ENCODE data around the gene APBA2.

Gene APBA2

GRCh38 chr15:28933710-28934445 lies 48.1 kb downstream of the APBA2 start:
- no peak for DNase-seq (ENCODE audit: low read depth in 2 of 3, low spot score in 2 of 3)

GRCh38 chr15:28934645-28935044 lies 48.9 kb downstream of the APBA2 start:
- no peak for DNase-seq (ENCODE audit: low read depth in 2 of 3, low spot score in 2 of 3)

GRCh38 chr15:28935316-28935715 lies 49.5 kb downstream of the APBA2 start:
- no peak for DNase-seq (ENCODE audit: low read depth in 2 of 3, low spot score in 2 of 3)

GRCh38 chr15:28936081-28936480 lies 50.3 kb downstream of the APBA2 start:
- DNase-seq (ENCODE audit: low read depth in 2 of 3, low spot score in 2 of 3), result no peak

GRCh38 chr15:28936481-28936881 lies 50.7 kb downstream of the APBA2 start:
- DNase-seq (ENCODE audit: low read depth in 2 of 3, low spot score in 2 of 3), result no peak

GRCh38 chr15:28937271-28937670 lies 51.5 kb downstream of the APBA2 start:
- no peak for DNase-seq (ENCODE audit: low read depth in 2 of 3, low spot score in 2 of 3)

GRCh38 chr15:28942046-28942445 lies 56.3 kb downstream of the APBA2 start:
- no peak for DNase-seq (ENCODE audit: low read depth in 2 of 3, low spot score in 2 of 3)

GRCh38 chr15:28942571-28942970 lies 56.8 kb downstream of the APBA2 start:
- DNase-seq (ENCODE audit: low read depth in 2 of 3, low spot score in 2 of 3), result no peak

GRCh38 chr15:28943146-28943545 lies 57.4 kb downstream of the APBA2 start:
- no peak for DNase-seq (ENCODE audit: low read depth in 2 of 3, low spot score in 2 of 3)

GRCh38 chr15:28943611-28944230 lies 57.9 kb downstream of the APBA2 start:
- no peak for DNase-seq (ENCODE audit: low read depth in 2 of 3, low spot score in 2 of 3)

GRCh38 chr15:28944286-28944685 lies 58.5 kb downstream of the APBA2 start:
- no peak for DNase-seq (ENCODE audit: low read depth in 2 of 3, low spot score in 2 of 3)

- DNase-seq (ENCODE audit: low read depth in 2 of 3, low spot score in 2 of 3), result no peak
These were observed 59.0 kb downstream of the APBA2 start for GRCh38 chr15:28944696-28945300.

- DNase-seq (ENCODE audit: low read depth in 2 of 3, low spot score in 2 of 3), result no peak
These were observed 60.0 kb downstream of the APBA2 start for GRCh38 chr15:28945626-28946230.

GRCh38 chr15:28946803-28947202 lies 61.0 kb downstream of the APBA2 start:
- DNase-seq (ENCODE audit: low read depth in 2 of 3, low spot score in 2 of 3), result no peak

- DNase-seq (ENCODE audit: low read depth in 2 of 3, low spot score in 2 of 3), result no peak
These were observed 61.5 kb downstream of the APBA2 start for GRCh38 chr15:28947221-28947674.

- no peak for DNase-seq (ENCODE audit: low read depth in 2 of 3, low spot score in 2 of 3)
These were observed 62.3 kb downstream of the APBA2 start for GRCh38 chr15:28948036-28948435.

GRCh38 chr15:28950916-28951315 lies 65.1 kb downstream of the APBA2 start:
- no peak for DNase-seq (ENCODE audit: low read depth in 2 of 3, low spot score in 2 of 3)

- no peak for DNase-seq (ENCODE audit: low read depth in 2 of 3, low spot score in 2 of 3)
These were observed 67.1 kb downstream of the APBA2 start for GRCh38 chr15:28952666-28953491.

GRCh38 chr15:28953573-28954195 lies 67.9 kb downstream of the APBA2 start:
- no peak for DNase-seq (ENCODE audit: low read depth in 2 of 3, low spot score in 2 of 3)

GRCh38 chr15:28954466-28955159 lies 68.8 kb downstream of the APBA2 start:
- DNase-seq (ENCODE audit: low read depth in 2 of 3, low spot score in 2 of 3), result no peak

Data from activated CD8-positive, alpha-beta memory T cell treated with anti-CD3 and anti-CD28 coated beads for 48 hours (primary cell).